ENCODE results near the gene TLE4. TPM values are rescaled to one million over a fixed set of nuclear protein-coding genes. Genes with fewer than 3 reads are reported as not detected.
"Not testable (repeated sequence)": the region's sequence is repeated elsewhere in the genome, so short reads cannot be mapped to it uniquely, and the experiment has no call there.

TLE4 gene
- polyA plus RNA-seq, 1 of the 3 experiments (the other 2 are of a cell fraction) = 40.4 TPM

DNA sequence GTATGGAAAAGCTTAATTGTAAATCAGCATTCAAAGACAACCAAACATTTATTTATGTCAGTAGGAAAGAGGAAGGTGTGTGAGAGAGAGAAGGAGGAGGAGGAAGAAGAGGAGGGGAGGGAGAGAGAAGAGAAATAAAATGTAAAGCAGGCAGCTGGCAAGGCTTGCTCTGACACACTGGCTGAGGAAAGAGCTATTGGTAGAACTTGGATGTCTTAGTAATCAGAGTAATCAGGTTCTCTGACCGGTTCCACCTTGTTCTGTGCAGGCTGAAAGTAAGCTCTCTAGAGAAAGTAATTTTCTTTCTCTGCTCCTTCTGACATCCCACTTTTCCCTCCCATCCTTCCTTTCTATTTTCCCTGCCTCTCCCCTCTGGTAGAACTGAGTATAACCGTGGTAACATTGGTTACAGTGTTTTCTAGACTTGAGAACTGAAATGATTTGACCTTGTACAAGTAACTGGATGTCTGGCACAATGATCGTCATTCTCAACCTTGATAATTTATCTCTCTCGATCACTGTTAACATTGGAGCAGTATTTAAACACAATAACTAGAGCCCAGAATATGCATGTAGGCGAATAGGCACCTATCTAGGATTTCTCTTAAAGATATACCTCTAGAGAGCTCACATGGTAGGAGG, 33.3 kb downstream of the TLE4 start:
- Histone ChIP-seq H3K4me1 (ENCODE audit: control insufficient read depth in 1 of 2, insufficient read depth in 2 of 2, low read depth in 1 of 2, low read length in 1 of 2) (peaks cover 12 to 13% of the 10 kb centered on the region in 2 experiments; a peak in 3 of 4 replicates), H3K27me3 (ENCODE audit: insufficient read depth) (no peaks in the 10 kb centered on the region), H3K9me3 (no peaks in the 10 kb centered on the region), H3F3A (replicated peaks; ENCODE audit: insufficient read depth) (peaks cover 27% of the 10 kb centered on the region), H2AFZ (ENCODE audit: low read depth) (no peak overlapping the region), H3K4me3 (ENCODE audit: low read depth in 2 of 2, low read length in 1 of 2) (no peak overlapping the region), H3K9me2 (no peaks in the 10 kb centered on the region), H3K9ac (no peak overlapping the region), H3K36me3 (replicated peaks in 1 of 2; ENCODE audit: control insufficient read depth in 1 of 2, insufficient read depth in 2 of 2, low read length in 1 of 2) (peaks cover 36 to 48% of the 10 kb centered on the region in 2 experiments), H3K4me2 (no peak overlapping the region), H3K27ac (ENCODE audit: low read depth in 2 of 2, low read length in 1 of 2) (no peak overlapping the region), H4K20me1 (ENCODE audit: insufficient read depth) (peaks cover 23% of the 10 kb centered on the region), H3K79me2 (ENCODE audit: insufficient read depth) (peaks cover 97% of the 10 kb centered on the region)
- ChIA-PET CTCF (no interaction called here), POLR2A (no interaction called here)
- no peak for DNase-seq
- WGBS (ENCODE audit: low lambda C conversion rate) = 88% methylated on average over 5 of the region's 5 CpGs
- TF ChIP-seq, protein P1, sequence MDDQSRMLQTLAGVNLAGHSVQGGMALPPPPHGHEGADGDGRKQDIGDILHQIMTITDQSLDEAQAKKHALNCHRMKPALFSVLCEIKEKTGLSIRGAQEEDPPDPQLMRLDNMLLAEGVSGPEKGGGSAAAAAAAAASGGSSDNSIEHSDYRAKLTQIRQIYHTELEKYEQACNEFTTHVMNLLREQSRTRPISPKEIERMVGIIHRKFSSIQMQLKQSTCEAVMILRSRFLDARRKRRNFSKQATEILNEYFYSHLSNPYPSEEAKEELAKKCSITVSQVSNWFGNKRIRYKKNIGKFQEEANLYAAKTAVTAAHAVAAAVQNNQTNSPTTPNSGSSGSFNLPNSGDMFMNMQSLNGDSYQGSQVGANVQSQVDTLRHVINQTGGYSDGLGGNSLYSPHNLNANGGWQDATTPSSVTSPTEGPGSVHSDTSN (IDR thresholded peaks at IDR 0.05) = no peak
- TF ChIP-seq SMC3 (IDR thresholded peaks at IDR 0.05; ENCODE audit: low read depth, low read length) = no peak
- TF ChIP-seq FOSL2 (IDR thresholded peaks at IDR 0.05; ENCODE audit: borderline replicate concordance, low read depth) = no peak
- no peak for TF ChIP-seq NRF1 (IDR thresholded peaks at IDR 0.05; ENCODE audit: low read depth, low read length)
- TF ChIP-seq MXI1 (IDR thresholded peaks at IDR 0.05; ENCODE audit: low read depth, low read length) = no peak
- no peak for TF ChIP-seq SIN3A (IDR thresholded peaks at IDR 0.05; ENCODE audit: borderline replicate concordance, low read depth, low read length)
- no peak for TF ChIP-seq EZH2phosphoT487 (IDR thresholded peaks at IDR 0.05; ENCODE audit: borderline replicate concordance, low read depth)
- TF ChIP-seq YY1 (IDR thresholded peaks at IDR 0.05; ENCODE audit: low read depth) = no peak
- TF ChIP-seq, protein P2, sequence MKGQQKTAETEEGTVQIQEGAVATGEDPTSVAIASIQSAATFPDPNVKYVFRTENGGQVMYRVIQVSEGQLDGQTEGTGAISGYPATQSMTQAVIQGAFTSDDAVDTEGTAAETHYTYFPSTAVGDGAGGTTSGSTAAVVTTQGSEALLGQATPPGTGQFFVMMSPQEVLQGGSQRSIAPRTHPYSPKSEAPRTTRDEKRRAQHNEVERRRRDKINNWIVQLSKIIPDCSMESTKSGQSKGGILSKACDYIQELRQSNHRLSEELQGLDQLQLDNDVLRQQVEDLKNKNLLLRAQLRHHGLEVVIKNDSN (IDR thresholded peaks at IDR 0.05; ENCODE audit: borderline replicate concordance, low read depth) = no peak
- TF ChIP-seq GABPA (IDR thresholded peaks at IDR 0.05; ENCODE audit: low read depth) = no peak
- TF ChIP-seq FOXM1 (IDR thresholded peaks at IDR 0.05; ENCODE audit: low read depth) = no peak
- TF ChIP-seq, protein P3, sequence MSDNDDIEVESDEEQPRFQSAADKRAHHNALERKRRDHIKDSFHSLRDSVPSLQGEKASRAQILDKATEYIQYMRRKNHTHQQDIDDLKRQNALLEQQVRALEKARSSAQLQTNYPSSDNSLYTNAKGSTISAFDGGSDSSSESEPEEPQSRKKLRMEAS (IDR thresholded peaks at IDR 0.05; ENCODE audit: low read depth) = no peak
- TF ChIP-seq NFIC (IDR thresholded peaks at IDR 0.05; ENCODE audit: borderline replicate concordance) = no peak
- no peak for TF ChIP-seq RXRA (IDR thresholded peaks at IDR 0.05; ENCODE audit: borderline replicate concordance, low read depth)

DNA sequence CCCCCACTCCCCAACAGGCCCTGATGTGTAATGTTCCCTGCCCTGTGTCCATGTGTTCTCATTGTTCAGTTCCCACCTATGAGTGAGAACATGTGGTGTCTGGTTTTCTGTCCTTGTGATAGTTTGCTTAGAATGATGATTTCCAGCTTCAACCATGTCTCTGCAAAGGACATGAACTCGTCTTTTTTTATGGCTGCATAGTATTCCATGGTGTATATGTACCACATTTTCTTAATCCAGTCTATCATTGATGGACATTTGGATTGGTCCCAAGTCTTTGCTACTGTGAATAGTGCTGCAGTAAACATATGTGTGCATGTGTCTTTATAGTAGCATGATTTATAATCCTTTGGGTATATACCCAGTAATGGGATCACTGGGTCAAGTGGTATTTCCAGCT, 34.8 kb downstream of the TLE4 start:
- H3K27ac ChIP-seq (ENCODE audit: low read depth in 2 of 2, low read length in 1 of 2); H2AFZ ChIP-seq (ENCODE audit: low read depth); H3K4me2 ChIP-seq; DNase-seq; H3K9me2 ChIP-seq; H3K9me3 ChIP-seq; H3K27me3 ChIP-seq (ENCODE audit: insufficient read depth); H3K9ac ChIP-seq; CTCF ChIA-PET; H3K4me3 ChIP-seq (ENCODE audit: low read depth in 2 of 2, low read length in 1 of 2); POLR2A ChIA-PET: not testable (repeated sequence)
- Histone ChIP-seq H3K4me1 (ENCODE audit: control insufficient read depth in 1 of 2, insufficient read depth in 2 of 2, low read depth in 1 of 2, low read length in 1 of 2) (peaks cover 23 to 27% of the 10 kb centered on the region in 2 experiments; a peak in 3 of 4 replicates), H3K79me2 (ENCODE audit: insufficient read depth) (peaks cover 94% of the 10 kb centered on the region), H4K20me1 (ENCODE audit: insufficient read depth) (peaks cover 29% of the 10 kb centered on the region), H3F3A (replicated peaks; ENCODE audit: insufficient read depth) (peaks cover 42% of the 10 kb centered on the region), H3K36me3 (replicated peaks in 1 of 2; ENCODE audit: control insufficient read depth in 1 of 2, insufficient read depth in 2 of 2, low read length in 1 of 2) (peaks cover 23 to 33% of the 10 kb centered on the region in 2 experiments)
- 86% methylated on average over 1 of the region's 1 CpG for WGBS (ENCODE audit: low lambda C conversion rate)

Data from SK-N-SH (cell line).